Measurements from ENCODE around the gene DAZAP1.

DAZAP1 gene

GRCh38 chr19:1434577-1435060 lies 27.2 kb downstream of the DAZAP1 start (continued):
- no peak for TF ChIP-seq BACH2 (CRISPR knock-in tag; IDR thresholded peaks at IDR 0.05; ENCODE audit: borderline replicate concordance)

- TF ChIP-seq ZFP30 (CRISPR knock-in tag; IDR thresholded peaks at IDR 0.05) (no peak), RARB (CRISPR knock-in tag; IDR thresholded peaks at IDR 0.05) (no peak), TCF4 (CRISPR knock-in tag; IDR thresholded peaks at IDR 0.05; ENCODE audit: borderline replicate concordance) (no peak), PPARA (CRISPR knock-in tag; IDR thresholded peaks at IDR 0.05; ENCODE audit: borderline replicate concordance) (no peak), SNAI2 (CRISPR knock-in tag; IDR thresholded peaks at IDR 0.05) (no peak), ZC3H10 (CRISPR knock-in tag; IDR thresholded peaks at IDR 0.05) (no peak)
- ATAC-seq = no peak
These were observed 28.1 kb downstream of the DAZAP1 start for GRCh38 chr19:1435378-1435989.

GRCh38 chr19:1437609-1438008 lies 30.2 kb downstream of the DAZAP1 start:
- TF ChIP-seq PPARA (CRISPR knock-in tag; IDR thresholded peaks at IDR 0.05; ENCODE audit: borderline replicate concordance) (no peak), ZNF8 (CRISPR knock-in tag; IDR thresholded peaks at IDR 0.05) (no peak), CREB5 (CRISPR knock-in tag; IDR thresholded peaks at IDR 0.05; ENCODE audit: low read depth) (no peak), ZFP30 (CRISPR knock-in tag; IDR thresholded peaks at IDR 0.05) (no peak), ZC3H10 (CRISPR knock-in tag; IDR thresholded peaks at IDR 0.05) (no peak), SNAI2 (CRISPR knock-in tag; IDR thresholded peaks at IDR 0.05) (no peak), ESRRG (CRISPR knock-in tag; IDR thresholded peaks at IDR 0.05) (no peak), OSR1 (CRISPR knock-in tag; IDR thresholded peaks at IDR 0.05) (no peak), BACH2 (CRISPR knock-in tag; IDR thresholded peaks at IDR 0.05; ENCODE audit: borderline replicate concordance) (no peak), ZNF565 (CRISPR knock-in tag; conservative IDR thresholded peaks at IDR 0.05; ENCODE audit: low read depth) (no peak)
- ATAC-seq = no peak

GRCh38 chr19:1438035-1438932 lies 30.9 kb downstream of the DAZAP1 start, which contains the start of gene RPS15:
Gene RPS15, plus strand, starts transcription at chr19:1438396. Its CDS starts 30 bp downstream, at chr19:1438426.
- peak; percentile 86 for ATAC-seq
- TF ChIP-seq ESRRG (CRISPR knock-in tag; IDR thresholded peaks at IDR 0.05) (no peak), TSHZ2 (CRISPR knock-in tag; IDR thresholded peaks at IDR 0.05) (0 out of 2 replicates have a peak, but pooled peaks have one; percentile 18)

GRCh38 chr19:1438933-1439354 lies 31.6 kb downstream of the DAZAP1 start:
- no peak for TF ChIP-seq ARNTL (CRISPR knock-in tag; IDR thresholded peaks at IDR 0.05; ENCODE audit: borderline replicate concordance, low read depth)
- TF ChIP-seq BACH2 (CRISPR knock-in tag; IDR thresholded peaks at IDR 0.05; ENCODE audit: borderline replicate concordance) = no peak
- TF ChIP-seq GLIS3 (CRISPR knock-in tag; IDR thresholded peaks at IDR 0.05) = no peak
- no peak for TF ChIP-seq ZNF70 (CRISPR knock-in tag; IDR thresholded peaks at IDR 0.05)
- no peak for TF ChIP-seq ZFP3 (CRISPR knock-in tag; IDR thresholded peaks at IDR 0.05)
- TF ChIP-seq CSRNP3 (CRISPR knock-in tag; IDR thresholded peaks at IDR 0.05) = no peak
- TF ChIP-seq ISL1 (CRISPR knock-in tag; IDR thresholded peaks at IDR 0.05) = no peak
- no peak for TF ChIP-seq POU6F1 (CRISPR knock-in tag; IDR thresholded peaks at IDR 0.05; ENCODE audit: borderline replicate concordance, low read depth)
- no peak for TF ChIP-seq SNAI2 (CRISPR knock-in tag; IDR thresholded peaks at IDR 0.05)
- no peak for TF ChIP-seq OSR1 (CRISPR knock-in tag; IDR thresholded peaks at IDR 0.05)
- TF ChIP-seq TCF4 (CRISPR knock-in tag; IDR thresholded peaks at IDR 0.05; ENCODE audit: borderline replicate concordance) = no peak
- TF ChIP-seq ESRRG (CRISPR knock-in tag; IDR thresholded peaks at IDR 0.05) = no peak
- no peak for TF ChIP-seq PPARA (CRISPR knock-in tag; IDR thresholded peaks at IDR 0.05; ENCODE audit: borderline replicate concordance)
- no peak for TF ChIP-seq ZNF565 (CRISPR knock-in tag; conservative IDR thresholded peaks at IDR 0.05; ENCODE audit: low read depth)
- peak; percentile 11 for ATAC-seq

- ATAC-seq = peak; percentile 27
These were observed 32.4 kb downstream of the DAZAP1 start for GRCh38 chr19:1439525-1440417.
